ENCODE data around the gene AMER3. TPM values are rescaled to one million over a fixed set of nuclear protein-coding genes. Genes with fewer than 3 reads are reported as not detected.

AMER3 gene
- polyA plus RNA-seq, 4 donors, result 0.03 to 0.07 (median 0.03) TPM

- DNase-seq (ENCODE audit: low read depth in 4 of 4, low spot score in 2 of 4), result no peak
Observed at GRCh38 chr2:130778781-130779180, 23.4 kb downstream of the AMER3 start.

GRCh38 chr2:130785466-130786055 lies 30.2 kb downstream of the AMER3 start:
- DNase-seq (ENCODE audit: low read depth in 4 of 4, low spot score in 2 of 4), result no peak

- DNase-seq (ENCODE audit: low read depth in 4 of 4, low spot score in 2 of 4), result no peak
Observed at GRCh38 chr2:130786076-130786475, 30.7 kb downstream of the AMER3 start.

GRCh38 chr2:130787841-130788240 lies 32.5 kb downstream of the AMER3 start:
- no peak for DNase-seq (ENCODE audit: low read depth in 4 of 4, low spot score in 2 of 4)

- DNase-seq (ENCODE audit: low read depth in 4 of 4, low spot score in 2 of 4), result no peak
Observed at GRCh38 chr2:130790312-130790711, 35.0 kb downstream of the AMER3 start.

- DNase-seq (ENCODE audit: low read depth in 4 of 4, low spot score in 2 of 4), result no peak
Observed at GRCh38 chr2:130790804-130791616, 35.7 kb downstream of the AMER3 start.

- DNase-seq (ENCODE audit: low read depth in 4 of 4, low spot score in 2 of 4), result no peak
Observed at GRCh38 chr2:130791617-130791939, 36.2 kb downstream of the AMER3 start.

- no peak for DNase-seq (ENCODE audit: low read depth in 4 of 4, low spot score in 2 of 4)
Observed at GRCh38 chr2:130795431-130795830, 40.1 kb downstream of the AMER3 start.

GRCh38 chr2:130796290-130796689 lies 41.0 kb downstream of the AMER3 start:
- DNase-seq (ENCODE audit: low read depth in 4 of 4, low spot score in 2 of 4), result peak in 1 of 4 donors; percentile 52

GRCh38 chr2:130797493-130798435 lies 42.4 kb downstream of the AMER3 start:
- DNase-seq (ENCODE audit: low read depth in 4 of 4, low spot score in 2 of 4), result peak; percentile 73 to 83 (median 76)

- DNase-seq (ENCODE audit: low read depth in 4 of 4, low spot score in 2 of 4), result peak in 1 of 4 donors; percentile 27
Observed at GRCh38 chr2:130798472-130799218, 43.3 kb downstream of the AMER3 start.

- no peak for DNase-seq (ENCODE audit: low read depth in 4 of 4, low spot score in 2 of 4)
Observed at GRCh38 chr2:130799295-130799694, 44.0 kb downstream of the AMER3 start.

- DNase-seq (ENCODE audit: low read depth in 4 of 4, low spot score in 2 of 4), result no peak
Observed at GRCh38 chr2:130805613-130806012, 50.3 kb downstream of the AMER3 start.

GRCh38 chr2:130806370-130806769 lies 51.0 kb downstream of the AMER3 start:
- DNase-seq (ENCODE audit: low read depth in 4 of 4, low spot score in 2 of 4), result no peak

GRCh38 chr2:130807659-130808385 lies 52.5 kb downstream of the AMER3 start:
- DNase-seq (ENCODE audit: low read depth in 4 of 4, low spot score in 2 of 4), result peak in 1 of 4 donors; percentile 16

GRCh38 chr2:130808482-130809268 lies 53.3 kb downstream of the AMER3 start:
- DNase-seq (ENCODE audit: low read depth in 4 of 4, low spot score in 2 of 4), result no peak

- no peak for DNase-seq (ENCODE audit: low read depth in 4 of 4, low spot score in 2 of 4)
Observed at GRCh38 chr2:130810490-130810889, 55.1 kb downstream of the AMER3 start.

GRCh38 chr2:130813722-130814121 lies 58.4 kb downstream of the AMER3 start:
- no peak for DNase-seq (ENCODE audit: low read depth in 4 of 4, low spot score in 2 of 4)

All from left renal cortex interstitium (tissue), 4 donors.